Measurements from ENCODE around the gene RCOR2. TPM values are rescaled to one million over a fixed set of nuclear protein-coding genes. Genes with fewer than 3 reads are reported as not detected.

RCOR2 gene
- total and polyA plus RNA-seq, 12 donors = 0.33 to 4.5 (median 1.2) TPM; not detected in 2

GRCh38 chr11:63913866-63914830 is 2.8 kb downstream of the RCOR2 start:
- Histone ChIP-seq H3K27me3 (no peaks in the 10 kb centered on the region), H3K36me3 (replicated peaks in 1 of 2) (peaks cover 0 to 3% of the 10 kb centered on the region in 2 donors), H3K4me1 (replicated peaks in 1 of 2) (peaks cover 20 to 45% of the 10 kb centered on the region in 2 donors), H3K27ac (no peak overlapping the region), H3K4me3 (no peak overlapping the region), H3K9me3 (replicated peaks in 1 of 3) (no peaks in the 10 kb centered on the region)
- no peak for DNase-seq
- TF ChIP-seq CTCF (IDR thresholded peaks at IDR 0.05) (no peak), POLR2A (IDR thresholded peaks at IDR 0.05) (no peak)
- 89 to 92% (median 91%) methylated on average over 23 to 34 of the region's 34 CpGs for WGBS, 4 donors
- intact Hi-C loops (cut with DNase I) = no loop called here

- intact Hi-C loops (cut with DNase I) = no loop called here
- no peaks in the 10 kb centered on the region for H3K27me3 ChIP-seq
- H3K36me3 ChIP-seq (replicated peaks in 1 of 2) = peaks cover 0 to 17% of the 10 kb centered on the region in 2 donors
- no peak overlapping the region for H3K4me3 ChIP-seq
- DNase-seq = no peak
- TF ChIP-seq POLR2A (IDR thresholded peaks at IDR 0.05) = no peak
- no peak for TF ChIP-seq CTCF (IDR thresholded peaks at IDR 0.05)
- WGBS, 4 donors = 86 to 97% (median 91%) methylated on average over 6 to 7 of the region's 7 CpGs
- H3K27ac ChIP-seq = no peak overlapping the region
- H3K4me1 ChIP-seq (replicated peaks in 1 of 2) = peaks cover 13 to 30% of the 10 kb centered on the region in 2 donors
- no peaks in the 10 kb centered on the region for H3K9me3 ChIP-seq (replicated peaks in 1 of 3)
Measured at GRCh38 chr11:63912678-63913077, 4.3 kb downstream of the RCOR2 start.

- DNase-seq = no peak
- Histone ChIP-seq H3K36me3 (replicated peaks in 1 of 2) (peaks cover 0 to 22% of the 10 kb centered on the region in 2 donors), H3K27ac (no peak overlapping the region), H3K27me3 (no peaks in the 10 kb centered on the region), H3K4me1 (replicated peaks in 1 of 2) (peaks cover 6 to 23% of the 10 kb centered on the region in 2 donors), H3K9me3 (replicated peaks in 1 of 3) (no peaks in the 10 kb centered on the region), H3K4me3 (no peak overlapping the region)
- 87 to 98% (median 93%) methylated on average over 8 to 22 of the region's 22 CpGs for WGBS, 4 donors
- intact Hi-C loops (cut with DNase I) = no loop called here
- no peak for TF ChIP-seq CTCF (IDR thresholded peaks at IDR 0.05)
- no peak for TF ChIP-seq POLR2A (IDR thresholded peaks at IDR 0.05)
Measured at GRCh38 chr11:63911876-63912275, 5.1 kb downstream of the RCOR2 start.

- Histone ChIP-seq H3K27me3 (no peaks in the 10 kb centered on the region), H3K4me1 (replicated peaks in 1 of 2) (peaks cover 3 to 21% of the 10 kb centered on the region in 2 donors), H3K4me3 (no peak overlapping the region), H3K36me3 (replicated peaks in 1 of 2) (peaks cover 0 to 22% of the 10 kb centered on the region in 2 donors), H3K9me3 (replicated peaks in 1 of 3) (no peaks in the 10 kb centered on the region), H3K27ac (no peak overlapping the region)
- intact Hi-C loops (cut with DNase I) = no loop called here
- no peak for DNase-seq
- TF ChIP-seq POLR2A (IDR thresholded peaks at IDR 0.05) (no peak), CTCF (IDR thresholded peaks at IDR 0.05) (no peak)
- WGBS, 4 donors = 75 to 81% (median 78%) methylated on average over 6 to 8 of the region's 8 CpGs; no CpG with 5 or more reads in 1 of the 4 donors
Measured at GRCh38 chr11:63911440-63911839, 5.5 kb downstream of the RCOR2 start.

Data from adrenal gland (tissue), 12 donors.